Retina (tissue), 1 donor: ENCODE measurements around the gene MRPL18.

Experiments
- DNase-seq: peaks from one replicate; pipeline ENCODE4 v3.0.0-alpha.2; 2016

The MRPL18 gene

DNA sequence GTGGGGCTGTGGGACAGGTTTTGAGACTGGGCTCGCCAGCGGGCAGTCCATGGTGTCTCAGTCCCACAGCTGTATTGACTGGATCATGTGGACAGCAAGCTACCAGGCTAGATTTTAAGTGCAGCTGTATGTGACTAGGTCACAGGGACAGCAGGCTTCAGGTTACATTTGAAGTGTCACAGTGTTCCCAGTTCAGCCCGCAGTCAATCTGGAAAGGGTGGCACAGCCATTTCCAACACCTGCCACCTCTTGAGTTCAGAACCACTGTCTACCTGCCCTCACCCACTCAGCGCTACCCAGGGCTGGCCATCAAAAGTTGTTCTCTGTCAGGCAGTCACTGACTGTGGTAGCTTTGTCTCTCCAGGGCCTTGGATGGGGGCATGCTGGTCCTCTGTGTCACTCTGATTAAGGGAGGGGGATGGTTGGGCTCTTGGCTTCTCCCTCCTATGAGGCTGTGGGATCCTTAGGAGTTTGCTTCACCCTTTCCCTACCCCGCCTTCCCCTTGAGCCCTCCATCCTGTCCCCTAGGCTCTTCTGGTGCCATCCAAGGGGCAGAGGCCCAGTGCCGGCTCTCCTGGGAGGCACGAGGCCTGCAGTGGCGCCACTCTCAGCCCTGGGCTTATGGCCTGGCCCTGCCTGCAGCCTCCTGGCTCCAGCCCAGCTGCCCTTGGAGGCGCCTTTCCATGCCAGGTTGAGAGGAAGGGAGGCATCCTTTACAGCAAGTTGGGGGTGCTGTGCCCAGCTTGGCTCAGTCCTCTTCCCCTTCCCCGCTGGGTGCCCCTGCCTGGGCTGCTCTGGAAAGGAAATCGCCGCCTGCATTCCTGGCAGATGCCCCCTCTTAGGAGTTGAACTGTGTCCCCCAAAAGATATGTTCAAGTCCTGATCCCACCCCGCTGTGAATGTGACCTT, 54.7 kb downstream of the MRPL18 start:
- no peak for DNase-seq
